Measurements from ENCODE around the gene C12orf60.
A peak's percentile ranks its signal among the peaks of the same experiment; 100 is the strongest.

The C12orf60 gene

GRCh38 chr12:14770496-14771461 lies 32.7 kb upstream of the C12orf60 start (continued):
- no peak for TF ChIP-seq ZNF558 (tag by site-specific recombination; IDR thresholded peaks at IDR 0.05)
- TF ChIP-seq ZNF404 (tag by site-specific recombination; IDR thresholded peaks at IDR 0.05), result no peak
- no peak for TF ChIP-seq ZNF324 (tag by site-specific recombination; IDR thresholded peaks at IDR 0.05)
- peak; percentile 24 for TF ChIP-seq ZBTB21 (tag by site-specific recombination; IDR thresholded peaks at IDR 0.05)
- TF ChIP-seq ZNF350 (tag by site-specific recombination; IDR thresholded peaks at IDR 0.05), result peak; percentile 59; the same call in 1 of the 2 replicates
- TF ChIP-seq, protein P1, sequence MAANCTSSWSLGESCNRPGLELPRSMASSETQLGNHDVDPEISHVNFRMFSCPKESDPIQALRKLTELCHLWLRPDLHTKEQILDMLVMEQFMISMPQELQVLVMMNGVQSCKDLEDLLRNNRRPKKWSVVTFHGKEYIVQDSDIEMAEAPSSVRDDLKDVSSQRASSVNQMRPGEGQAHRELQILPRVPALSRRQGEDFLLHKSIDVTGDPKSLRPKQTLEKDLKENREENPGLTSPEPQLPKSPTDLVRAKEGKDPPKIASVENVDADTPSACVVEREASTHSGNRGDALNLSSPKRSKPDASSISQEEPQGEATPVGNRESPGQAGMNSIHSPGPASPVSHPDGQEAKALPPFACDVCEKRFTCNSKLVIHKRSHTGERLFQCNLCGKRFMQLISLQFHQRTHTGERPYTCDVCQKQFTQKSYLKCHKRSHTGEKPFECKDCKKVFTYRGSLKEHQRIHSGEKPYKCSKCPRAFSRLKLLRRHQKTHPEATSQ (tag by site-specific recombination; IDR thresholded peaks at IDR 0.05), result no peak
- TF ChIP-seq ZNF501 (tag by site-specific recombination; IDR thresholded peaks at IDR 0.05), result peak; percentile 87; the same call in 1 of the 2 replicates
- TF ChIP-seq ZNF146 (tag by site-specific recombination; IDR thresholded peaks at IDR 0.05), result no peak
- TF ChIP-seq ZNF16 (tag by site-specific recombination; IDR thresholded peaks at IDR 0.05; ENCODE audit: low read depth), result no peak
- no peak for TF ChIP-seq ZNF140 (tag by site-specific recombination; IDR thresholded peaks at IDR 0.05)
- TF ChIP-seq, protein P2, sequence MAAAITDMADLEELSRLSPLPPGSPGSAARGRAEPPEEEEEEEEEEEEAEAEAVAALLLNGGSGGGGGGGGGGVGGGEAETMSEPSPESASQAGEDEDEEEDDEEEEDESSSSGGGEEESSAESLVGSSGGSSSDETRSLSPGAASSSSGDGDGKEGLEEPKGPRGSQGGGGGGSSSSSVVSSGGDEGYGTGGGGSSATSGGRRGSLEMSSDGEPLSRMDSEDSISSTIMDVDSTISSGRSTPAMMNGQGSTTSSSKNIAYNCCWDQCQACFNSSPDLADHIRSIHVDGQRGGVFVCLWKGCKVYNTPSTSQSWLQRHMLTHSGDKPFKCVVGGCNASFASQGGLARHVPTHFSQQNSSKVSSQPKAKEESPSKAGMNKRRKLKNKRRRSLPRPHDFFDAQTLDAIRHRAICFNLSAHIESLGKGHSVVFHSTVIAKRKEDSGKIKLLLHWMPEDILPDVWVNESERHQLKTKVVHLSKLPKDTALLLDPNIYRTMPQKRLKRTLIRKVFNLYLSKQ (tag by site-specific recombination; IDR thresholded peaks at IDR 0.05; ENCODE audit: borderline replicate concordance), result no peak
- TF ChIP-seq GFI1B (tag by site-specific recombination; IDR thresholded peaks at IDR 0.05), result peak; percentile 94
- no peak for TF ChIP-seq ZNF426 (tag by site-specific recombination; IDR thresholded peaks at IDR 0.05)
- peak; percentile 27; the same call in 1 of the 2 replicates for TF ChIP-seq ZNF623 (tag by site-specific recombination; IDR thresholded peaks at IDR 0.05)
- peak; percentile 44 for TF ChIP-seq ZNF561 (tag by site-specific recombination; IDR thresholded peaks at IDR 0.05; ENCODE audit: borderline replicate concordance)
- TF ChIP-seq KLF8 (tag by site-specific recombination; IDR thresholded peaks at IDR 0.05), result peak; percentile 85
- TF ChIP-seq, protein P3, sequence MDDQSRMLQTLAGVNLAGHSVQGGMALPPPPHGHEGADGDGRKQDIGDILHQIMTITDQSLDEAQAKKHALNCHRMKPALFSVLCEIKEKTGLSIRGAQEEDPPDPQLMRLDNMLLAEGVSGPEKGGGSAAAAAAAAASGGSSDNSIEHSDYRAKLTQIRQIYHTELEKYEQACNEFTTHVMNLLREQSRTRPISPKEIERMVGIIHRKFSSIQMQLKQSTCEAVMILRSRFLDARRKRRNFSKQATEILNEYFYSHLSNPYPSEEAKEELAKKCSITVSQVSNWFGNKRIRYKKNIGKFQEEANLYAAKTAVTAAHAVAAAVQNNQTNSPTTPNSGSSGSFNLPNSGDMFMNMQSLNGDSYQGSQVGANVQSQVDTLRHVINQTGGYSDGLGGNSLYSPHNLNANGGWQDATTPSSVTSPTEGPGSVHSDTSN (CRISPR knock-in tag; IDR thresholded peaks at IDR 0.05), result no peak
- no peak for TF ChIP-seq BCL11B (tag by site-specific recombination; IDR thresholded peaks at IDR 0.05; ENCODE audit: low read depth)
- no peak; the same call in 1 of the 2 replicates for TF ChIP-seq ZNF184 (tag by site-specific recombination; IDR thresholded peaks at IDR 0.05)
- TF ChIP-seq ZNF645 (tag by site-specific recombination; IDR thresholded peaks at IDR 0.05), result no peak
- peak; percentile 80; the same call in 1 of the 2 replicates for TF ChIP-seq ZNF391 (tag by site-specific recombination; IDR thresholded peaks at IDR 0.05; ENCODE audit: borderline replicate concordance, low read depth)
- no peak for TF ChIP-seq ZNF266 (tag by site-specific recombination; IDR thresholded peaks at IDR 0.05; ENCODE audit: low read depth)
- TF ChIP-seq ZNF132 (tag by site-specific recombination; IDR thresholded peaks at IDR 0.05; ENCODE audit: borderline replicate concordance), result no peak
- TF ChIP-seq ZNF362 (tag by site-specific recombination; IDR thresholded peaks at IDR 0.05), result peak; percentile 68
- TF ChIP-seq GLI2 (tag by site-specific recombination; IDR thresholded peaks at IDR 0.05; ENCODE audit: borderline replicate concordance, low read depth), result no peak
- TF ChIP-seq, protein P4, sequence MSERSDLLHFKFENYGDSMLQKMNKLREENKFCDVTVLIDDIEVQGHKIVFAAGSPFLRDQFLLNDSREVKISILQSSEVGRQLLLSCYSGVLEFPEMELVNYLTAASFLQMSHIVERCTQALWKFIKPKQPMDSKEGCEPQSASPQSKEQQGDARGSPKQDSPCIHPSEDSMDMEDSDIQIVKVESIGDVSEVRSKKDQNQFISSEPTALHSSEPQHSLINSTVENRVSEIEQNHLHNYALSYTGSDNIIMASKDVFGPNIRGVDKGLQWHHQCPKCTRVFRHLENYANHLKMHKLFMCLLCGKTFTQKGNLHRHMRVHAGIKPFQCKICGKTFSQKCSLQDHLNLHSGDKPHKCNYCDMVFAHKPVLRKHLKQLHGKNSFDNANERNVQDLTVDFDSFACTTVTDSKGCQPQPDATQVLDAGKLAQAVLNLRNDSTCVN (tag by site-specific recombination; optimal IDR thresholded peaks at IDR 0.05), result peak; percentile 66
- TF ChIP-seq, protein P5, sequence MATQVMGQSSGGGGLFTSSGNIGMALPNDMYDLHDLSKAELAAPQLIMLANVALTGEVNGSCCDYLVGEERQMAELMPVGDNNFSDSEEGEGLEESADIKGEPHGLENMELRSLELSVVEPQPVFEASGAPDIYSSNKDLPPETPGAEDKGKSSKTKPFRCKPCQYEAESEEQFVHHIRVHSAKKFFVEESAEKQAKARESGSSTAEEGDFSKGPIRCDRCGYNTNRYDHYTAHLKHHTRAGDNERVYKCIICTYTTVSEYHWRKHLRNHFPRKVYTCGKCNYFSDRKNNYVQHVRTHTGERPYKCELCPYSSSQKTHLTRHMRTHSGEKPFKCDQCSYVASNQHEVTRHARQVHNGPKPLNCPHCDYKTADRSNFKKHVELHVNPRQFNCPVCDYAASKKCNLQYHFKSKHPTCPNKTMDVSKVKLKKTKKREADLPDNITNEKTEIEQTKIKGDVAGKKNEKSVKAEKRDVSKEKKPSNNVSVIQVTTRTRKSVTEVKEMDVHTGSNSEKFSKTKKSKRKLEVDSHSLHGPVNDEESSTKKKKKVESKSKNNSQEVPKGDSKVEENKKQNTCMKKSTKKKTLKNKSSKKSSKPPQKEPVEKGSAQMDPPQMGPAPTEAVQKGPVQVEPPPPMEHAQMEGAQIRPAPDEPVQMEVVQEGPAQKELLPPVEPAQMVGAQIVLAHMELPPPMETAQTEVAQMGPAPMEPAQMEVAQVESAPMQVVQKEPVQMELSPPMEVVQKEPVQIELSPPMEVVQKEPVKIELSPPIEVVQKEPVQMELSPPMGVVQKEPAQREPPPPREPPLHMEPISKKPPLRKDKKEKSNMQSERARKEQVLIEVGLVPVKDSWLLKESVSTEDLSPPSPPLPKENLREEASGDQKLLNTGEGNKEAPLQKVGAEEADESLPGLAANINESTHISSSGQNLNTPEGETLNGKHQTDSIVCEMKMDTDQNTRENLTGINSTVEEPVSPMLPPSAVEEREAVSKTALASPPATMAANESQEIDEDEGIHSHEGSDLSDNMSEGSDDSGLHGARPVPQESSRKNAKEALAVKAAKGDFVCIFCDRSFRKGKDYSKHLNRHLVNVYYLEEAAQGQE (tag by site-specific recombination; IDR thresholded peaks at IDR 0.05), result 0 out of 2 replicates have a peak, but pooled peaks have one; percentile 11
